Activated T-helper 1 cell treated with anti-CD3 and anti-CD28 coated beads, Interleukin-12 subunit alpha, Interleukin-12 subunit beta, Interleukin-2, Interleukin-4 antibody, amounts not matched to agents 30 ng/mL and 10 ng/mL and 1 ng/mL, durations not matched to agents 14 hours and 24 hours and 36 hours (primary cell): ENCODE measurements around the gene EMC7. TPM values are rescaled to one million over a fixed set of nuclear protein-coding genes. Genes with fewer than 3 reads are reported as not detected.
"Not testable (repeated sequence)": the region's sequence is repeated elsewhere in the genome, so short reads cannot be mapped to it uniquely, and the experiment has no call there.

ENCODE experiments used
- DNase-seq: peaks from one replicate; pipeline ENCODE4 v3.0.0; 2021; ENCODE audit warnings: low spot score
- H3K27ac Mint-ChIP-seq: one replicate; pipeline ENCODE4 v1.8.0; 2021; ENCODE audit warnings: mild to moderate bottlenecking, mixed read lengths
- H3K27me3 Mint-ChIP-seq: one replicate; pipeline ENCODE4 v1.8.0; 2022; ENCODE audit warnings: mild to moderate bottlenecking, moderate library complexity, mixed read lengths; ENCODE audit not compliant: insufficient read depth
- H3K36me3 Mint-ChIP-seq: one replicate; pipeline ENCODE4 v1.8.0; 2021; ENCODE audit warnings: low read depth, mixed read lengths
- H3K4me1 Mint-ChIP-seq: one replicate; pipeline ENCODE4 v1.8.0; 2021; ENCODE audit warnings: low read depth, mixed read lengths
- H3K4me3 Mint-ChIP-seq: one replicate; pipeline ENCODE4 v1.8.0; 2021; ENCODE audit warnings: mild to moderate bottlenecking, moderate library complexity, mixed read lengths
- H3K9me3 Mint-ChIP-seq: one replicate; pipeline ENCODE4 v1.8.0; 2021; ENCODE audit warnings: mixed read lengths
- intact Hi-C: fragments of 100-400 bp; cut with micrococcal nuclease; formaldehyde crosslinking; loops from one replicate; pipeline ENCODE4 v1.15.1; 2024
- total RNA-seq: library from RNA; stranded (reverse); gene quantifications from 2 replicates; pipeline ENCODE4 v1.2.3, GENCODE V29; 2022

Gene EMC7
- total RNA-seq, 1 donor from 2014 or later, result 77.1 TPM

- Mint-ChIP-seq H3K36me3 (no peaks in the 10 kb centered on the region), H3K9me3 (no peaks in the 10 kb centered on the region), H3K27ac (no peak overlapping the region), H3K4me1 (no peaks in the 10 kb centered on the region), H3K27me3 (no peaks in the 10 kb centered on the region), H3K4me3 (no peak overlapping the region)
- DNase-seq, result no peak
- intact Hi-C loops, result no loop called here
These were observed 31.7 kb downstream of the EMC7 start for GRCh38 chr15:34070003-34070402.

GRCh38 chr15:34065941-34066340, 35.7 kb downstream of the EMC7 start:
- Mint-ChIP-seq H3K9me3 (no peaks in the 10 kb centered on the region), H3K27ac (no peak overlapping the region), H3K4me1 (no peaks in the 10 kb centered on the region), H3K4me3 (no peak overlapping the region), H3K36me3 (no peaks in the 10 kb centered on the region), H3K27me3 (no peaks in the 10 kb centered on the region)
- DNase-seq, result no peak
- intact Hi-C loops, result loop anchor here (10.0 kb wide), 2 partner anchors 299 to 519 kb away; partner anchors contain the start of genes GOLGA8B and LPCAT4

- no peak for DNase-seq
- no peaks in the 10 kb centered on the region for H3K9me3 Mint-ChIP-seq
- no peak overlapping the region for H3K4me3 Mint-ChIP-seq
- H3K36me3 Mint-ChIP-seq, result no peaks in the 10 kb centered on the region
- intact Hi-C loops, result loop anchor here (10.0 kb wide), 2 partner anchors 300 to 520 kb away; partner anchors contain the start of genes GOLGA8B and LPCAT4
- H3K27me3 Mint-ChIP-seq, result no peaks in the 10 kb centered on the region
- no peak overlapping the region for H3K27ac Mint-ChIP-seq
- no peaks in the 10 kb centered on the region for H3K4me1 Mint-ChIP-seq
These were observed 36.4 kb downstream of the EMC7 start for GRCh38 chr15:34065261-34065660.

- no peak for DNase-seq
- no peaks in the 10 kb centered on the region for H3K9me3 Mint-ChIP-seq
- no peaks in the 10 kb centered on the region for H3K4me1 Mint-ChIP-seq
- no peaks in the 10 kb centered on the region for H3K27me3 Mint-ChIP-seq
- H3K27ac Mint-ChIP-seq, result no peak overlapping the region
- intact Hi-C loops, result loop anchor here (10.0 kb wide), 2 partner anchors 300 to 520 kb away; partner anchors contain the start of genes GOLGA8B and LPCAT4
- no peaks in the 10 kb centered on the region for H3K36me3 Mint-ChIP-seq
- no peak overlapping the region for H3K4me3 Mint-ChIP-seq
These were observed 37.2 kb downstream of the EMC7 start for GRCh38 chr15:34064438-34064837.

- Mint-ChIP-seq H3K36me3 (no peaks in the 10 kb centered on the region), H3K27me3 (peaks cover 2% of the 10 kb centered on the region), H3K4me3 (no peak overlapping the region), H3K4me1 (no peaks in the 10 kb centered on the region), H3K27ac (no peak overlapping the region), H3K9me3 (no peaks in the 10 kb centered on the region)
- no peak for DNase-seq
- intact Hi-C loops, result loop anchor here (10.0 kb wide), 2 partner anchors 305 to 525 kb away; partner anchors contain the start of genes GOLGA8B and LPCAT4
These were observed 41.7 kb downstream of the EMC7 start for GRCh38 chr15:34059946-34060345.

GRCh38 chr15:34059476-34059875, 42.2 kb downstream of the EMC7 start:
- H3K4me1 Mint-ChIP-seq, result no peaks in the 10 kb centered on the region
- no peak for DNase-seq
- peaks cover 2% of the 10 kb centered on the region for H3K27me3 Mint-ChIP-seq
- no peak overlapping the region for H3K4me3 Mint-ChIP-seq
- H3K9me3 Mint-ChIP-seq, result no peaks in the 10 kb centered on the region
- intact Hi-C loops, result no loop called here
- H3K27ac Mint-ChIP-seq, result no peak overlapping the region
- H3K36me3 Mint-ChIP-seq, result no peaks in the 10 kb centered on the region

GRCh38 chr15:34056911-34057310, 44.8 kb downstream of the EMC7 start:
- peaks cover 3% of the 10 kb centered on the region for H3K9me3 Mint-ChIP-seq
- intact Hi-C loops, result no loop called here
- no peak overlapping the region for H3K4me3 Mint-ChIP-seq

GRCh38 chr15:34055868-34056595, 45.6 kb downstream of the EMC7 start:
- Mint-ChIP-seq H3K4me3 (no peak overlapping the region), H3K9me3 (peaks cover 11% of the 10 kb centered on the region), H3K27ac (no peak overlapping the region), H3K4me1 (no peaks in the 10 kb centered on the region), H3K36me3 (peaks cover under 1% of the 10 kb centered on the region), H3K27me3 (peaks cover 7% of the 10 kb centered on the region)
- no peak for DNase-seq
- intact Hi-C loops, result no loop called here

More at GRCh38 chr15:34056911-34057310, 44.8 kb downstream of the EMC7 start:
- Mint-ChIP-seq H3K36me3 (no peaks in the 10 kb centered on the region), H3K4me1 (no peaks in the 10 kb centered on the region), H3K27me3 (peaks cover 5% of the 10 kb centered on the region), H3K27ac (no peak overlapping the region)
- no peak for DNase-seq

GRCh38 chr15:34054081-34054707, 47.5 kb downstream of the EMC7 start:
- Mint-ChIP-seq H3K36me3 (peaks cover 4% of the 10 kb centered on the region), H3K4me1 (no peaks in the 10 kb centered on the region), H3K27me3 (peaks cover 7% of the 10 kb centered on the region), H3K4me3 (no peak overlapping the region), H3K27ac (no peak overlapping the region), H3K9me3 (peaks cover 24% of the 10 kb centered on the region)
- intact Hi-C loops, result no loop called here
- DNase-seq, result no peak

GRCh38 chr15:34050385-34050784, 51.3 kb downstream of the EMC7 start:
- intact Hi-C loops, H3K36me3 Mint-ChIP-seq, H3K27ac Mint-ChIP-seq, H3K4me1 Mint-ChIP-seq, H3K4me3 Mint-ChIP-seq, H3K27me3 Mint-ChIP-seq, DNase-seq: not testable (repeated sequence)
- peaks cover 27% of the 10 kb centered on the region for H3K9me3 Mint-ChIP-seq

- intact Hi-C loops, result loop anchor here (10.0 kb wide), 1 partner anchor 854 kb away; the partner anchor contains the start of gene FMN1
- Mint-ChIP-seq H3K4me1 (peaks cover under 1% of the 10 kb centered on the region), H3K27ac (no peak overlapping the region), H3K27me3 (peaks cover 5% of the 10 kb centered on the region), H3K4me3 (no peak overlapping the region), H3K36me3 (peaks cover 4% of the 10 kb centered on the region), H3K9me3 (peaks cover 24% of the 10 kb centered on the region)
- no peak for DNase-seq
These were observed 52.5 kb downstream of the EMC7 start for GRCh38 chr15:34049112-34049511.

- intact Hi-C loops, result loop anchor here (10.0 kb wide), 1 partner anchor 853 kb away; the partner anchor contains the start of gene FMN1
- no peak for DNase-seq
These were observed 53.5 kb downstream of the EMC7 start for GRCh38 chr15:34047893-34048775.

More at GRCh38 chr15:34047893-34048775, 53.5 kb downstream of the EMC7 start:
- Mint-ChIP-seq H3K4me1 (peaks cover 11% of the 10 kb centered on the region), H3K9me3 (peaks cover 24% of the 10 kb centered on the region), H3K27ac (no peak overlapping the region), H3K36me3 (peaks cover 4% of the 10 kb centered on the region), H3K4me3 (no peak overlapping the region), H3K27me3 (peaks cover 2% of the 10 kb centered on the region)
